ENCODE data around the gene ZNF263.

ZNF263 gene

GRCh38 chr16:3281222-3281820, 2.0 kb upstream of the ZNF263 start:
- Histone ChIP-seq H3K27ac (ENCODE audit: extremely low read depth, low read depth, low read length) (no peak overlapping the region), H3K4me1 (ENCODE audit: control insufficient read depth, insufficient read depth, low read length) (no peaks in the 10 kb centered on the region), H3K9me3 (ENCODE audit: control insufficient read depth, insufficient read depth, low read depth, low read length) (no peaks in the 10 kb centered on the region), H3K4me3 (ENCODE audit: low read depth, low read length) (no peak overlapping the region), H3K36me3 (ENCODE audit: control insufficient read depth in 2 of 2, insufficient read depth in 1 of 2, low read length in 2 of 2) (peaks cover 0 to 22% of the 10 kb centered on the region in 2 experiments; a peak in 1 of 3 replicates)
- ChIA-PET POLR2A (interaction anchor here (1.0 to 1.2 kb wide), 2 partner anchors 9 to 17 kb away, joined by 3 to 4 read pairs; no protein-coding TSS in a partner anchor), CTCF (interaction anchor here (5.6 kb wide), 1 partner anchor 14 kb away, joined by 35 read pairs; no protein-coding TSS in a partner anchor)
- TF ChIP-seq ZBTB8A (tag by site-specific recombination; IDR thresholded peaks at IDR 0.05): no peak
- no peak for TF ChIP-seq ZNF394 (tag by site-specific recombination; IDR thresholded peaks at IDR 0.05; ENCODE audit: borderline replicate concordance)
- TF ChIP-seq ZNF518A (tag by site-specific recombination; conservative IDR thresholded peaks at IDR 0.05; ENCODE audit: low read depth): no peak
- no peak for TF ChIP-seq ZNF121 (tag by site-specific recombination; IDR thresholded peaks at IDR 0.05)
- no peak for TF ChIP-seq ZNF138 (tag by site-specific recombination; IDR thresholded peaks at IDR 0.05; ENCODE audit: borderline replicate concordance)
- no peak for TF ChIP-seq ZBTB10 (tag by site-specific recombination; IDR thresholded peaks at IDR 0.05)
- no peak for TF ChIP-seq ZNF132 (tag by site-specific recombination; IDR thresholded peaks at IDR 0.05; ENCODE audit: borderline replicate concordance)
- TF ChIP-seq ZNF843 (tag by site-specific recombination; IDR thresholded peaks at IDR 0.05): no peak
- no peak for TF ChIP-seq SP3 (tag by site-specific recombination; IDR thresholded peaks at IDR 0.05)
- no peak for TF ChIP-seq ZSCAN18 (tag by site-specific recombination; IDR thresholded peaks at IDR 0.05)
- TF ChIP-seq ZNF626 (tag by site-specific recombination; IDR thresholded peaks at IDR 0.05): no peak
- TF ChIP-seq HOXA7 (CRISPR knock-in tag; IDR thresholded peaks at IDR 0.05; ENCODE audit: borderline replicate concordance): no peak
- no peak for TF ChIP-seq ZNF837 (tag by site-specific recombination; IDR thresholded peaks at IDR 0.05)
- TF ChIP-seq PRDM1 (tag by site-specific recombination; IDR thresholded peaks at IDR 0.05): no peak
- TF ChIP-seq ZNF146 (tag by site-specific recombination; IDR thresholded peaks at IDR 0.05): no peak
- TF ChIP-seq BCL6B (tag by site-specific recombination; IDR thresholded peaks at IDR 0.05): no peak
- TF ChIP-seq ZNF707 (tag by site-specific recombination; IDR thresholded peaks at IDR 0.05): no peak

Measured in HEK293 (cell line).